GM23248 (cell line): ENCODE measurements around the gene PANX1. TPM values are rescaled to one million over a fixed set of nuclear protein-coding genes. Genes with fewer than 3 reads are reported as not detected.

Experiments used
- DNase-seq: peaks from one replicate; pipeline ENCODE4 v3.0.0-alpha.2; 2015
- H2AFZ ChIP-seq: fragments of 200-600 bp; sonication (generic); 2 replicates; pipeline ENCODE4 v1.6.1; 2016; ENCODE audit warnings: antibody characterized with exemption
- H3F3A ChIP-seq: fragments of 200-600 bp; sonication (generic); 2 replicates; pipeline ENCODE4 v1.6.1; 2016; ENCODE audit warnings: mild to moderate bottlenecking, antibody characterized with exemption, mixed run types; ENCODE audit not compliant: insufficient read depth
- H3K27ac ChIP-seq: fragments of 200-600 bp; sonication (generic); 2 replicates; pipeline ENCODE4 v1.5.1; 2016; ENCODE audit warnings: mild to moderate bottlenecking
- H3K27me3 ChIP-seq: fragments of 200-600 bp; sonication (generic); replicated peaks from 2 replicates; pipeline ENCODE4 v1.6.1; 2016; ENCODE audit warnings: mild to moderate bottlenecking; ENCODE audit not compliant: insufficient read depth
- H3K36me3 ChIP-seq: fragments of 200-600 bp; sonication (generic); 2 replicates; pipeline ENCODE4 v1.6.1; 2016; ENCODE audit warnings: low read depth, mild to moderate bottlenecking
- H3K4me1 ChIP-seq: fragments of 200-600 bp; sonication (generic); 2 replicates; pipeline ENCODE4 v1.6.1; 2016; ENCODE audit warnings: mild to moderate bottlenecking; ENCODE audit not compliant: insufficient read depth
- H3K4me2 ChIP-seq: fragments of 200-600 bp; sonication (generic); one replicate; pipeline ENCODE4 v1.6.1; 2016; ENCODE audit warnings: mild to moderate bottlenecking; ENCODE audit not compliant: unreplicated experiment
- H3K4me3 ChIP-seq: fragments of 200-600 bp; sonication (generic); 2 replicates; pipeline ENCODE4 v1.5.1; 2016; ENCODE audit warnings: mild to moderate bottlenecking
- H3K79me2 ChIP-seq: fragments of 200-600 bp; sonication (generic); 2 replicates; pipeline ENCODE4 v1.6.1; 2016; ENCODE audit warnings: mild to moderate bottlenecking; ENCODE audit not compliant: insufficient read depth
- H3K9ac ChIP-seq: fragments of 200-600 bp; sonication (generic); 2 replicates; pipeline ENCODE4 v1.6.1; 2016; ENCODE audit warnings: mild to moderate bottlenecking
- H3K9me2 ChIP-seq: fragments of 200-600 bp; sonication (generic); 2 replicates; pipeline ENCODE4 v1.6.1; 2016; ENCODE audit warnings: mixed run types, mild to moderate bottlenecking, moderate library complexity; ENCODE audit not compliant: insufficient read depth
- H3K9me3 ChIP-seq: fragments of 200-600 bp; sonication (generic); one replicate; pipeline ENCODE4 v1.6.1; 2017; ENCODE audit warnings: low read depth
- H4K20me1 ChIP-seq: fragments of 200-600 bp; sonication (generic); 2 replicates; pipeline ENCODE4 v1.6.0; 2016; ENCODE audit not compliant: insufficient read depth
- EZH2 ChIP-seq: fragments of 200-600 bp; sonication (generic); IDR thresholded peaks from 2 replicates; pipeline ENCODE4 v1.6.1; 2018; ENCODE audit warnings: antibody characterized with exemption, mild to moderate bottlenecking; ENCODE audit not compliant: insufficient read depth, poor library complexity, severe bottlenecking
- EZH2phosphoT487 ChIP-seq: fragments of 200-600 bp; sonication (generic); IDR thresholded peaks from 2 replicates; pipeline ENCODE4 v1.6.1; 2018; ENCODE audit warnings: antibody characterized with exemption, moderate library complexity, mild to moderate bottlenecking, low read depth; ENCODE audit not compliant: insufficient read depth
- WGBS, 2 experiments: methylation state at CpG; one replicate each; pipeline ENCODE4 v1.1.6; 2015 to 2017; ENCODE audit warnings: low lambda C conversion rate in 2 of 2, low coverage in 1 of 2; ENCODE audit errors: missing lambda C conversion rate in 2 of 2; 5-methylcytosine and 5-hydroxymethylcytosine counted together
- in situ Hi-C: fragments of 300-500 bp; cut with MboI; formaldehyde crosslinking; loops from 2 replicates; pipeline ENCODE4 v1.15.0; 2020
- polyA plus RNA-seq: library from polyadenylated mRNA; unstranded; fragments of >200 nt; fragmentation: Nextera tagmentation; extraction: Ambion mirVana; gene quantifications from 2 replicates; pipeline ENCODE4 v1.2.1, GENCODE V29; 2016
- total RNA-seq: library from RNA; depleted of rRNA; stranded (reverse); fragments of >200 nt; shearing (Covaris generic); gene quantifications from 2 replicates; pipeline ENCODE4 v1.2.3, GENCODE V29; 2014

Gene PANX1
- total and polyA plus RNA-seq, 2 experiments from 2014 or later: 19.7 to 43.9 TPM

GRCh38 chr11:94181526-94181925, 52.9 kb downstream of the PANX1 start:
- Histone ChIP-seq H3K27ac (no peak overlapping the region), H3K79me2 (peaks cover 31% of the 10 kb centered on the region), H2AFZ (no peak overlapping the region), H3F3A (peaks cover 30% of the 10 kb centered on the region), H3K36me3 (peaks cover 14% of the 10 kb centered on the region; the same call in 1 of the 2 replicates), H3K9me2 (no peaks in the 10 kb centered on the region), H3K4me2 (no peak overlapping the region), H3K9ac (no peak overlapping the region), H3K27me3 (no peaks in the 10 kb centered on the region), H3K4me3 (no peak overlapping the region), H3K4me1 (peaks cover 26% of the 10 kb centered on the region), H4K20me1 (no peaks in the 10 kb centered on the region), H3K9me3 (no peaks in the 10 kb centered on the region)
- DNase-seq: no peak
- TF ChIP-seq EZH2: no peak
- TF ChIP-seq EZH2phosphoT487: no peak
- in situ Hi-C loops: no loop called here
- 82 to 83% methylated on average over 5 of the region's 5 CpGs for WGBS, 2 experiments

- TF ChIP-seq EZH2phosphoT487: no peak
- no peak for TF ChIP-seq EZH2
- Histone ChIP-seq H3K36me3 (peaks cover 14% of the 10 kb centered on the region; the same call in 1 of the 2 replicates), H3K4me2 (no peak overlapping the region), H3K4me3 (no peak overlapping the region), H3K9me3 (no peaks in the 10 kb centered on the region), H3K9me2 (no peaks in the 10 kb centered on the region), H3F3A (peaks cover 34% of the 10 kb centered on the region), H2AFZ (no peak overlapping the region), H3K9ac (no peak overlapping the region), H4K20me1 (no peaks in the 10 kb centered on the region), H3K27ac (no peak overlapping the region), H3K79me2 (peaks cover 28% of the 10 kb centered on the region), H3K27me3 (no peaks in the 10 kb centered on the region), H3K4me1 (peaks cover 29% of the 10 kb centered on the region)
- WGBS, 2 experiments: 78% methylated on average over 2 of the region's 2 CpGs
- in situ Hi-C loops: no loop called here
- DNase-seq: no peak
Observed at GRCh38 chr11:94181943-94182342, 53.3 kb downstream of the PANX1 start.

GRCh38 chr11:94183251-94183885, 54.7 kb downstream of the PANX1 start:
- H3K79me2 ChIP-seq: peaks cover 17% of the 10 kb centered on the region

GRCh38 chr11:94183886-94184264, 55.2 kb downstream of the PANX1 start:
- H3K4me1 ChIP-seq: peaks cover 29% of the 10 kb centered on the region
- no peak overlapping the region for H2AFZ ChIP-seq
- in situ Hi-C loops: no loop called here
- peaks cover 34% of the 10 kb centered on the region for H3F3A ChIP-seq
- peak; percentile 43 for DNase-seq
- H3K9me3 ChIP-seq: no peaks in the 10 kb centered on the region
- no peak overlapping the region for H3K9ac ChIP-seq
- no peaks in the 10 kb centered on the region for H3K9me2 ChIP-seq
- peaks cover 12% of the 10 kb centered on the region; the same call in 1 of the 2 replicates for H3K79me2 ChIP-seq
- H3K36me3 ChIP-seq: peaks cover 14% of the 10 kb centered on the region; the same call in 1 of the 2 replicates
- no peak overlapping the region for H3K4me2 ChIP-seq
- WGBS, 2 experiments: 65 to 66% methylated on average over 7 of the region's 7 CpGs
- TF ChIP-seq EZH2phosphoT487 (no peak), EZH2 (no peak)
- H3K27ac ChIP-seq: no peak overlapping the region
- no peaks in the 10 kb centered on the region for H3K27me3 ChIP-seq
- no peak overlapping the region for H3K4me3 ChIP-seq
- no peaks in the 10 kb centered on the region for H4K20me1 ChIP-seq

More at GRCh38 chr11:94183251-94183885, 54.7 kb downstream of the PANX1 start:
- H3K4me2 ChIP-seq: no peak overlapping the region
- H3K4me1 ChIP-seq: peaks cover 29% of the 10 kb centered on the region
- in situ Hi-C loops: no loop called here
- DNase-seq: no peak
- no peaks in the 10 kb centered on the region for H3K9me3 ChIP-seq
- no peak overlapping the region for H2AFZ ChIP-seq
- no peak overlapping the region for H3K9ac ChIP-seq
- H3K27me3 ChIP-seq: no peaks in the 10 kb centered on the region
- H3K36me3 ChIP-seq: peaks cover 14% of the 10 kb centered on the region; the same call in 1 of the 2 replicates
- H3K4me3 ChIP-seq: no peak overlapping the region
- no peak overlapping the region for H3K27ac ChIP-seq
- WGBS, 2 experiments: 96% methylated on average over 8 of the region's 8 CpGs
- no peaks in the 10 kb centered on the region for H3K9me2 ChIP-seq
- H3F3A ChIP-seq: peaks cover 34% of the 10 kb centered on the region
- no peak for TF ChIP-seq EZH2phosphoT487
- TF ChIP-seq EZH2: no peak
- H4K20me1 ChIP-seq: no peaks in the 10 kb centered on the region
